SK-N-SH treated with all-trans-retinoic acid at 6 μM for 48 hours (cell line): ENCODE measurements around the gene EXD3.

Source experiments
- ATAC-seq: fragments of 200-7000 bp; cut with Tn5 transposase; 3 replicates; pipeline ENCODE4 v1.9.1; 2020; ENCODE audit warnings: mild to moderate bottlenecking, moderate library complexity
- ARNTL ChIP-seq: fragments of 450-650 bp; formaldehyde crosslinking; IDR thresholded peaks from 2 replicates; pipeline ENCODE4 v1.5.0; 2020; ENCODE audit warnings: low read depth, mild to moderate bottlenecking, moderate library complexity, borderline replicate concordance
- OSR1 ChIP-seq: fragments of 250-450 bp; sonication (Bioruptor Pico); IDR thresholded peaks from 2 replicates; pipeline ENCODE4 v1.8.0; 2022; ENCODE audit warnings: moderate library complexity, mild to moderate bottlenecking, inconsistent platforms
- PATZ1 ChIP-seq: fragments of 250-450 bp; sonication (Bioruptor Pico); IDR thresholded peaks from 2 replicates; pipeline ENCODE4 v1.8.0; 2020; ENCODE audit warnings: mild to moderate bottlenecking, moderate library complexity, borderline replicate concordance
- PPARA ChIP-seq: fragments of 250-450 bp; sonication (Bioruptor Pico); IDR thresholded peaks from 2 replicates; pipeline ENCODE4 v1.5.0; 2020; ENCODE audit warnings: mild to moderate bottlenecking, borderline replicate concordance
- RARB ChIP-seq: fragments of 250-450 bp; sonication (Bioruptor Pico); IDR thresholded peaks from 2 replicates; pipeline ENCODE4 v1.8.0; 2021; ENCODE audit warnings: mild to moderate bottlenecking, moderate library complexity
- SNAI2 ChIP-seq: fragments of 250-450 bp; sonication (Bioruptor Pico); IDR thresholded peaks from 2 replicates; pipeline ENCODE4 v1.5.0; 2020; ENCODE audit warnings: mild to moderate bottlenecking, moderate library complexity
- TOX ChIP-seq: fragments of 250-450 bp; sonication (Bioruptor Pico); IDR thresholded peaks from 2 replicates; pipeline ENCODE4 v1.8.0; 2021; ENCODE audit warnings: mild to moderate bottlenecking, moderate library complexity, borderline replicate concordance
- ZC3H10 ChIP-seq: fragments of 250-450 bp; sonication (Bioruptor Pico); IDR thresholded peaks from 2 replicates; pipeline ENCODE4 v1.5.1; 2021; ENCODE audit warnings: mild to moderate bottlenecking, moderate library complexity
- ZFP3 ChIP-seq: fragments of 250-450 bp; sonication (Bioruptor Pico); IDR thresholded peaks from 2 replicates; pipeline ENCODE4 v1.5.0; 2020; ENCODE audit warnings: mild to moderate bottlenecking, moderate library complexity
- ZFP30 ChIP-seq: fragments of 450-650 bp; formaldehyde crosslinking; IDR thresholded peaks from 2 replicates; pipeline ENCODE4 v1.5.0; 2022; ENCODE audit warnings: mild to moderate bottlenecking, moderate library complexity
- ZNF70 ChIP-seq: fragments of 450-650 bp; formaldehyde crosslinking; IDR thresholded peaks from 2 replicates; pipeline ENCODE4 v1.5.0; 2020; ENCODE audit warnings: mild to moderate bottlenecking, moderate library complexity
- TF ChIP-seq, protein P1 (sequence below): fragments of 250-450 bp; sonication (Bioruptor Pico); IDR thresholded peaks from 2 replicates; pipeline ENCODE4 v1.5.1; 2020; ENCODE audit warnings: low read depth, mild to moderate bottlenecking, moderate library complexity
- TF ChIP-seq, protein P2 (sequence below): fragments of 250-450 bp; sonication (Bioruptor Pico); IDR thresholded peaks from 2 replicates; pipeline ENCODE4 v1.8.0; 2021; ENCODE audit warnings: low read depth, mild to moderate bottlenecking, moderate library complexity, borderline replicate concordance
- TF ChIP-seq, protein P3 (sequence below): fragments of 250-450 bp; sonication (Bioruptor Pico); IDR thresholded peaks from 2 replicates; pipeline ENCODE4 v1.5.1; 2021; ENCODE audit warnings: mild to moderate bottlenecking, moderate library complexity
- TF ChIP-seq, protein P4 (sequence below): fragments of 250-450 bp; sonication (Bioruptor Pico); IDR thresholded peaks from 2 replicates; pipeline ENCODE4 v1.5.0; 2020; ENCODE audit warnings: mild to moderate bottlenecking, moderate library complexity

The EXD3 gene

DNA sequence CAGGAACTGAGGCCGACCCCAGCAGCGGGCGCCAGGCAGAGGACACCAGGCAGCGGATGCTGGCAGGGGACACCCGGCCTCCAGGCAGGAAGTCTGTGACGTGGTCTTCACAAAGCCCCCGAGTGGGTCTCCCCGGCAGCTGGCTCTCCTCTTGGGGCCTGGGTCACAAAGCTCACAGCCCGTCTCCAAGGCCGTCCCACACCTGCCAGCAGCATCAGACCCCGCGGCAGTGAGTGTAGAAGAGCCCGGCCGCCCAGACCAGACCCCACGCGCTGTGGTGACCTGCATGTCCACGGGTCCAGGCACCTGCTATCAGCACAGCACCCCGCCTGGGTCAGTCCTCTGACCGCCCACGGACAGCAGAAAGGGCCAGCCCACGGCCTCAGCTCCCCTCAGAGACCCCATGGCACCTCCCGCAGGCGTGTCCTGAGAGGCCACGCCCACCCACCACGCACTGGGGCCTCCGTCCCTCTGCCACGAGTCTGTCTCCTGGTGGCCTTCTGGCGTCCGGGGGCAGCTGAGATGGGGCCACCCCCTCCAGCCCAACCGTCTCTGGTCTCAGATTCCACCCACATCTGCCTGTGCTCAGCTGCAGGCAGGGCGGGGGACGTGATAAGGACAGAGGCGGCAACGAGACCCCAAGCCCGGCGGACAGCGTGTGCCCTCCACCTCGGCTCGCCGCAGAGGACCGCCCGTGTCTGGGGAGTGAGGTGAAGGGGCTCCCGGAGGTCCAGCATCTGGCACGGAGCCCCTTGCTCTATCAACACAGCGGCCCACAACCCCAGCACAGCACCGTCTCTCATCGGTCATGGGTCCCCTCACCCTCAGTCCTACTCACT is 34.2 kb downstream of the EXD3 start:
- ATAC-seq: no peak
- TF ChIP-seq ZFP3 (CRISPR knock-in tag) (no peak), ARNTL (CRISPR knock-in tag) (no peak), ZFP30 (CRISPR knock-in tag) (no peak), PATZ1 (CRISPR knock-in tag) (no peak)

- TF ChIP-seq OSR1 (CRISPR knock-in tag) (no peak), ZNF70 (CRISPR knock-in tag) (no peak), ZC3H10 (no peak), ARNTL (CRISPR knock-in tag) (no peak), ZFP30 (CRISPR knock-in tag) (no peak), PATZ1 (CRISPR knock-in tag) (no peak), SNAI2 (no peak), PPARA (no peak), RARB (CRISPR knock-in tag) (no peak)
- TF ChIP-seq, protein P1, sequence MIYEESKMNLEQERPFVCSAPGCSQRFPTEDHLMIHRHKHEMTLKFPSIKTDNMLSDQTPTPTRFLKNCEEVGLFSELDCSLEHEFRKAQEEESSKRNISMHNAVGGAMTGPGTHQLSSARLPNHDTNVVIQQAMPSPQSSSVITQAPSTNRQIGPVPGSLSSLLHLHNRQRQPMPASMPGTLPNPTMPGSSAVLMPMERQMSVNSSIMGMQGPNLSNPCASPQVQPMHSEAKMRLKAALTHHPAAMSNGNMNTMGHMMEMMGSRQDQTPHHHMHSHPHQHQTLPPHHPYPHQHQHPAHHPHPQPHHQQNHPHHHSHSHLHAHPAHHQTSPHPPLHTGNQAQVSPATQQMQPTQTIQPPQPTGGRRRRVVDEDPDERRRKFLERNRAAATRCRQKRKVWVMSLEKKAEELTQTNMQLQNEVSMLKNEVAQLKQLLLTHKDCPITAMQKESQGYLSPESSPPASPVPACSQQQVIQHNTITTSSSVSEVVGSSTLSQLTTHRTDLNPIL (CRISPR knock-in tag): no peak
- TF ChIP-seq, protein P2, sequence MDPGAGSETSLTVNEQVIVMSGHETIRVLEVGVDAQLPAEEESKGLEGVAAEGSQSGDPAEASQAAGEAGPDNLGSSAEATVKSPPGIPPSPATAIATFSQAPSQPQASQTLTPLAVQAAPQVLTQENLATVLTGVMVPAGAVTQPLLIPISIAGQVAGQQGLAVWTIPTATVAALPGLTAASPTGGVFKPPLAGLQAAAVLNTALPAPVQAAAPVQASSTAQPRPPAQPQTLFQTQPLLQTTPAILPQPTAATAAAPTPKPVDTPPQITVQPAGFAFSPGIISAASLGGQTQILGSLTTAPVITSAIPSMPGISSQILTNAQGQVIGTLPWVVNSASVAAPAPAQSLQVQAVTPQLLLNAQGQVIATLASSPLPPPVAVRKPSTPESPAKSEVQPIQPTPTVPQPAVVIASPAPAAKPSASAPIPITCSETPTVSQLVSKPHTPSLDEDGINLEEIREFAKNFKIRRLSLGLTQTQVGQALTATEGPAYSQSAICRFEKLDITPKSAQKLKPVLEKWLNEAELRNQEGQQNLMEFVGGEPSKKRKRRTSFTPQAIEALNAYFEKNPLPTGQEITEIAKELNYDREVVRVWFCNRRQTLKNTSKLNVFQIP (CRISPR knock-in tag): no peak
- TF ChIP-seq, protein P3, sequence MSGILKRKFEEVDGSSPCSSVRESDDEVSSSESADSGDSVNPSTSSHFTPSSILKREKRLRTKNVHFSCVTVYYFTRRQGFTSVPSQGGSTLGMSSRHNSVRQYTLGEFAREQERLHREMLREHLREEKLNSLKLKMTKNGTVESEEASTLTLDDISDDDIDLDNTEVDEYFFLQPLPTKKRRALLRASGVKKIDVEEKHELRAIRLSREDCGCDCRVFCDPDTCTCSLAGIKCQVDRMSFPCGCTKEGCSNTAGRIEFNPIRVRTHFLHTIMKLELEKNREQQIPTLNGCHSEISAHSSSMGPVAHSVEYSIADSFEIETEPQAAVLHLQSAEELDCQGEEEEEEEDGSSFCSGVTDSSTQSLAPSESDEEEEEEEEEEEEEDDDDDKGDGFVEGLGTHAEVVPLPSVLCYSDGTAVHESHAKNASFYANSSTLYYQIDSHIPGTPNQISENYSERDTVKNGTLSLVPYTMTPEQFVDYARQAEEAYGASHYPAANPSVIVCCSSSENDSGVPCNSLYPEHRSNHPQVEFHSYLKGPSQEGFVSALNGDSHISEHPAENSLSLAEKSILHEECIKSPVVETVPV: no peak
- TF ChIP-seq, protein P4, sequence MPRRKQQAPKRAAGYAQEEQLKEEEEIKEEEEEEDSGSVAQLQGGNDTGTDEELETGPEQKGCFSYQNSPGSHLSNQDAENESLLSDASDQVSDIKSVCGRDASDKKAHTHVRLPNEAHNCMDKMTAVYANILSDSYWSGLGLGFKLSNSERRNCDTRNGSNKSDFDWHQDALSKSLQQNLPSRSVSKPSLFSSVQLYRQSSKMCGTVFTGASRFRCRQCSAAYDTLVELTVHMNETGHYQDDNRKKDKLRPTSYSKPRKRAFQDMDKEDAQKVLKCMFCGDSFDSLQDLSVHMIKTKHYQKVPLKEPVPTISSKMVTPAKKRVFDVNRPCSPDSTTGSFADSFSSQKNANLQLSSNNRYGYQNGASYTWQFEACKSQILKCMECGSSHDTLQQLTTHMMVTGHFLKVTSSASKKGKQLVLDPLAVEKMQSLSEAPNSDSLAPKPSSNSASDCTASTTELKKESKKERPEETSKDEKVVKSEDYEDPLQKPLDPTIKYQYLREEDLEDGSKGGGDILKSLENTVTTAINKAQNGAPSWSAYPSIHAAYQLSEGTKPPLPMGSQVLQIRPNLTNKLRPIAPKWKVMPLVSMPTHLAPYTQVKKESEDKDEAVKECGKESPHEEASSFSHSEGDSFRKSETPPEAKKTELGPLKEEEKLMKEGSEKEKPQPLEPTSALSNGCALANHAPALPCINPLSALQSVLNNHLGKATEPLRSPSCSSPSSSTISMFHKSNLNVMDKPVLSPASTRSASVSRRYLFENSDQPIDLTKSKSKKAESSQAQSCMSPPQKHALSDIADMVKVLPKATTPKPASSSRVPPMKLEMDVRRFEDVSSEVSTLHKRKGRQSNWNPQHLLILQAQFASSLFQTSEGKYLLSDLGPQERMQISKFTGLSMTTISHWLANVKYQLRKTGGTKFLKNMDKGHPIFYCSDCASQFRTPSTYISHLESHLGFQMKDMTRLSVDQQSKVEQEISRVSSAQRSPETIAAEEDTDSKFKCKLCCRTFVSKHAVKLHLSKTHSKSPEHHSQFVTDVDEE (CRISPR knock-in tag): no peak
- no peak for ATAC-seq
These were observed 34.9 kb downstream of the EXD3 start for GRCh38 chr9:137387891-137388560.

DNA sequence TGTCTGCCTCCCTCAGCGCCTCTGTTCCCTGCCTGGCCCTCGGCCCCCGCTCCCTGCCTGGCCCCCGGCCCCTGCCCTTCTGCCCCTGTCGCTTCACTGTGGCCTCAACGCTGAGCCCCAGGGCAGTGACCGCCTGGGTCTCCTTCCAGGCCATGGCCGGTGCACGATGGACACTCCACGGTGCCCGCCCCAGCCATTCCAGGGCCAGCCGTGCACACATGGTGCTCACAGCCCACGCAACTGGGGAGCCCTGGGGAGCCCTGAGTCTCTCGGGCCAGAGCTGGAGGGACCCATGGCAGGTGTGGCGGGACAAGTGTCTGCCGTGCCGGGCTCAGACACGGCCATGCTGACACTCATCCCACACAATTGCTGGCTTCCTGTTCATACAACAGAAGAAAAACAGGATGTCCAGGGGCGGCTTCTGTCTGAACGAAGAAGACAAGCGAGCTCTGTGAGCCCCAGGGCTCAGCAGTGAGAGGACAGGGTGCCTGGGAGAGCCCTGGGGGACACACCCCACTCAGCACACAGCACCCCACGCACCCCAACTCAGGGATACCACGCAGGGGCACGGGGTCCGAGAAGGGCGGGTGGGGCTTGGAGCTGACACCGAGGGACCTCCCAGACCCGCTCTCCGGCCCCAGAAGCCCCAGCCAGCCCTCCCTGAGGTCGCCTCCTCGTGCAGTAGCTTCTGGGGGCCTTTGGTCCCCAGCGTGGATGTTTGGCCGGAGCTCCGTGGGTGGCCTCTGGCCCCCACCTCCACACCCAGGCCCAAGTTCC is 35.7 kb downstream of the EXD3 start:
- no peak for ATAC-seq
- TF ChIP-seq PPARA (no peak), ZC3H10 (no peak), PATZ1 (CRISPR knock-in tag) (no peak), ZNF70 (CRISPR knock-in tag) (no peak), TOX (CRISPR knock-in tag) (no peak), ZFP30 (CRISPR knock-in tag) (no peak)
- TF ChIP-seq, protein P3: no peak
- TF ChIP-seq, protein P1 (CRISPR knock-in tag): no peak
